Keratinocyte (primary cell): ENCODE measurements around the gene ZNF597. TPM values are rescaled to one million over a fixed set of nuclear protein-coding genes. Genes with fewer than 3 reads are reported as not detected.

ENCODE experiments used
- DNase-seq: peaks from one replicate; pipeline ENCODE4 v3.0.0-alpha.2; 2011; ENCODE audit warnings: low read depth, missing footprints, low spot score
- FAIRE-seq: peaks from 2 replicates; lab custom pipeline; 2011; peaks lifted over from hg19 to GRCh38; lab: Jason Lieb, UNC
- H2AFZ ChIP-seq: 2 replicates; pipeline ENCODE4 v1.6.0; 2012; ENCODE audit warnings: low read length, control low read depth, inconsistent platforms; ENCODE audit not compliant: control insufficient read depth
- H3K27ac ChIP-seq: 2 replicates; pipeline ENCODE4 v1.5.1; 2011; ENCODE audit warnings: low read length; ENCODE audit not compliant: control insufficient read depth, insufficient read depth
- H3K27me3 ChIP-seq: 3 replicates; pipeline ENCODE4 v1.6.0; 2011; ENCODE audit warnings: low read length; ENCODE audit not compliant: control insufficient read depth, insufficient read depth; ENCODE audit errors: extremely low read depth
- H3K36me3 ChIP-seq, 2 experiments: 2 replicates in 1 of 2; 3 replicates in 1 of 2; pipeline ENCODE4 v1.5.1; 2011; ENCODE audit warnings: low read length in 2 of 2, mild to moderate bottlenecking in 1 of 2; ENCODE audit not compliant: control insufficient read depth in 2 of 2, insufficient read depth in 2 of 2; ENCODE audit errors: extremely low read depth in 1 of 2
- H3K4me1 ChIP-seq: 3 replicates; pipeline ENCODE4 v1.5.1; 2011; ENCODE audit warnings: low read length; ENCODE audit not compliant: control insufficient read depth, insufficient read depth; ENCODE audit errors: extremely low read depth
- H3K4me2 ChIP-seq: 3 replicates; pipeline ENCODE4 v1.6.0; 2011; ENCODE audit warnings: low read depth, low read length; ENCODE audit not compliant: control insufficient read depth, insufficient read depth; ENCODE audit errors: extremely low read depth
- H3K4me3 ChIP-seq, 3 experiments: fragments of 200-600 bp in 1 of 3; sonication (generic) in 1 of 3; 2 replicates in 2 of 3; 3 replicates in 1 of 3; pipeline ENCODE4 v1.5.1; 2011 to 2016; ENCODE audit warnings: low read length in 3 of 3, mild to moderate bottlenecking in 3 of 3, control low read depth in 2 of 3, inconsistent platforms in 1 of 3, low read depth in 1 of 3, mixed read lengths in 1 of 3, mixed run types in 1 of 3, moderate library complexity in 1 of 3; ENCODE audit not compliant: control insufficient read depth in 2 of 3, insufficient read depth in 2 of 3; ENCODE audit errors: extremely low read depth in 1 of 3
- H3K79me2 ChIP-seq: 2 replicates; pipeline ENCODE4 v1.6.0; 2012; ENCODE audit warnings: low read length; ENCODE audit not compliant: control insufficient read depth, insufficient read depth
- H3K9ac ChIP-seq: 3 replicates; pipeline ENCODE4 v1.6.0; 2011; ENCODE audit warnings: low read length; ENCODE audit not compliant: control insufficient read depth, insufficient read depth; ENCODE audit errors: extremely low read depth
- H3K9me1 ChIP-seq: 3 replicates; pipeline ENCODE4 v1.6.0; 2011; ENCODE audit warnings: low read length; ENCODE audit not compliant: control insufficient read depth, insufficient read depth; ENCODE audit errors: extremely low read depth
- H3K9me3 ChIP-seq: 2 replicates; pipeline ENCODE4 v1.5.1; 2012; ENCODE audit warnings: low read depth, low read length; ENCODE audit not compliant: control insufficient read depth
- H4K20me1 ChIP-seq: 3 replicates; pipeline ENCODE4 v1.6.0; 2011; ENCODE audit warnings: low read length; ENCODE audit not compliant: control insufficient read depth, insufficient read depth; ENCODE audit errors: extremely low read depth
- CTCF ChIP-seq, 3 experiments: IDR thresholded peaks in 1 of 3; conservative IDR thresholded peaks in 1 of 3; optimal IDR thresholded peaks in 1 of 3; 2 replicates in 2 of 3; 3 replicates in 1 of 3; pipeline versions ENCODE3 to v1.5.1; 2011; ENCODE audit warnings: low read length in 3 of 3, mild to moderate bottlenecking in 3 of 3, moderate library complexity in 2 of 3, control low read depth in 1 of 3, inconsistent platforms in 1 of 3; ENCODE audit not compliant: insufficient read depth in 2 of 3; ENCODE audit errors: extremely low read depth in 1 of 3
- EZH2 ChIP-seq: IDR thresholded peaks from one replicate; pipeline ENCODE4 v1.6.1; 2012; ENCODE audit warnings: inconsistent platforms, mild to moderate bottlenecking, low read length, moderate library complexity
- dilution Hi-C: fragments of 300-500 bp; cut with MboI; formaldehyde crosslinking; loops from one replicate; pipeline ENCODE4 v1.7.0; 2020; ENCODE audit warnings: low sequenced_read_pairs; ENCODE audit not compliant: extremely low pct_ligation_motif_present
- polyA plus RNA-seq, 5 experiments: library from polyadenylated mRNA; depleted of rRNA in 3 of 5; stranded (reverse) in 3 of 5; stranded (forward) in 1 of 5; unstranded in 1 of 5; fragments of >200 nt; gene quantifications; 1 replicate in 1 of 5; 2 replicates in 3 of 5; 3 replicates in 1 of 5; pipeline versions ENCODE4 v1.2.1 to v1.2.3, GENCODE V29; 2011 to 2012; ENCODE audit warnings: missing spikeins in 2 of 5, low read depth in 1 of 5, low replicate concordance in 1 of 5

Gene ZNF597
- polyA plus RNA-seq, 1 donor (not counting 4 experiments of a cell fraction or from before 2014, with no cell fraction given), result 1.7 TPM

GRCh38 chr16:3479654-3480216 lies 36.4 kb upstream of the ZNF597 start:
- Histone ChIP-seq H3K79me2 (peaks cover 29% of the 10 kb centered on the region), H3K9ac (no peak overlapping the region), H2AFZ (no peak overlapping the region), H3K27ac (no peak overlapping the region), H3K36me3 (peaks cover 22 to 29% of the 10 kb centered on the region in 2 experiments), H4K20me1 (no peaks in the 10 kb centered on the region), H3K9me3 (no peaks in the 10 kb centered on the region), H3K4me2 (no peak overlapping the region), H3K4me3 (no peak overlapping the region), H3K4me1 (no peaks in the 10 kb centered on the region), H3K27me3 (no peaks in the 10 kb centered on the region), H3K9me1 (no peaks in the 10 kb centered on the region)
- dilution Hi-C loops, result no loop called here
- TF ChIP-seq EZH2, result no peak
- no peak for TF ChIP-seq CTCF (optimal IDR thresholded peaks at IDR 0.05 in 1 of 3, IDR thresholded peaks at IDR 0.05 in 1 of 3, conservative IDR thresholded peaks at IDR 0.05 in 1 of 3; ENCODE audit: extremely low read depth in 1 of 3, insufficient read depth in 2 of 3, low read length in 3 of 3)
- FAIRE-seq (no peak), DNase-seq (no peak)

GRCh38 chr16:3478242-3478925 lies 35.1 kb upstream of the ZNF597 start:
- no peak overlapping the region for H3K4me3 ChIP-seq
- dilution Hi-C loops, result no loop called here
- no peak overlapping the region for H3K4me2 ChIP-seq
- H4K20me1 ChIP-seq, result peaks cover 4% of the 10 kb centered on the region
- H2AFZ ChIP-seq, result no peak overlapping the region
- DNase-seq (no peak), FAIRE-seq (no peak)
- H3K27me3 ChIP-seq, result no peaks in the 10 kb centered on the region
- no peaks in the 10 kb centered on the region for H3K9me1 ChIP-seq
- no peak overlapping the region for H3K9ac ChIP-seq
- H3K9me3 ChIP-seq, result no peaks in the 10 kb centered on the region
- TF ChIP-seq CTCF (optimal IDR thresholded peaks at IDR 0.05 in 1 of 3, IDR thresholded peaks at IDR 0.05 in 1 of 3, conservative IDR thresholded peaks at IDR 0.05 in 1 of 3; ENCODE audit: extremely low read depth in 1 of 3, insufficient read depth in 2 of 3, low read length in 3 of 3), result no peak
- no peak for TF ChIP-seq EZH2
- H3K36me3 ChIP-seq, result peaks cover 17 to 22% of the 10 kb centered on the region in 2 experiments
- H3K79me2 ChIP-seq, result peaks cover 42% of the 10 kb centered on the region
- H3K4me1 ChIP-seq, result no peaks in the 10 kb centered on the region
- H3K27ac ChIP-seq, result no peak overlapping the region
